ENCODE measurements around the gene IRF4.

IRF4 gene

DNA sequence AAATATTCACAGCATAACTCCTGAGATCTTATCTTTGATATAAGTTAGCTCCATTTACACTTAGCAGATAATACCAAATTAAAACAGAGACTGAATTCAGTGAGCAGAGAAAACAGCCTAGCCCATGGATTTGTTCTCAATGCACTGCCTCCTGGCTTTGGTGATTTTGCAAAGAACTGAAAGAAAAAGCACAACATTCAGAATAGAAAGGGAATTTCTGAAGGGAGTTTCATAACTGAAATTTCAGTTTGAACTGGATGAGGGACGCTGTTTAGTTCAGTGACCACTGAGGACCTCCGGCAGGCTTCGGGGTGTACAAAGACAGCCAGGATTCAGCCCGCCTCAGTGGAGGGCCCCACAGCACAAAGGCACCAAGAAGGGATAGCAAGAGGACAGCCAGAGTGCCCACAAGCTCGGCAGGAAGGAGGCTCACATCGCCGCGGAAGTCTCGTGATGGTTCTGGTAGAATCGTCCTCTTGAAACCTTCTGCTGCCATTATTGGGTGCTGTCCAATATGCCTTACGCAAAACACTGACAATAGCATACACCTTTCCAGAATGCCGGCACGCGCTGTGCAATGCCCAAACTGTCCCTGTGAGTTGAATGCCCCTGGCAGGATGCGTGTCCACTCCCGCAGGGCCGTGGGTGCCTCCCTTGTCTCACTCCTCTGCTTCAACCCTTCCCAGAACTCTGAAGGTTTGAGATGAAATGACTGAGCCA, 9.7 kb upstream of the IRF4 start:
- no peak for DNase-seq

DNA sequence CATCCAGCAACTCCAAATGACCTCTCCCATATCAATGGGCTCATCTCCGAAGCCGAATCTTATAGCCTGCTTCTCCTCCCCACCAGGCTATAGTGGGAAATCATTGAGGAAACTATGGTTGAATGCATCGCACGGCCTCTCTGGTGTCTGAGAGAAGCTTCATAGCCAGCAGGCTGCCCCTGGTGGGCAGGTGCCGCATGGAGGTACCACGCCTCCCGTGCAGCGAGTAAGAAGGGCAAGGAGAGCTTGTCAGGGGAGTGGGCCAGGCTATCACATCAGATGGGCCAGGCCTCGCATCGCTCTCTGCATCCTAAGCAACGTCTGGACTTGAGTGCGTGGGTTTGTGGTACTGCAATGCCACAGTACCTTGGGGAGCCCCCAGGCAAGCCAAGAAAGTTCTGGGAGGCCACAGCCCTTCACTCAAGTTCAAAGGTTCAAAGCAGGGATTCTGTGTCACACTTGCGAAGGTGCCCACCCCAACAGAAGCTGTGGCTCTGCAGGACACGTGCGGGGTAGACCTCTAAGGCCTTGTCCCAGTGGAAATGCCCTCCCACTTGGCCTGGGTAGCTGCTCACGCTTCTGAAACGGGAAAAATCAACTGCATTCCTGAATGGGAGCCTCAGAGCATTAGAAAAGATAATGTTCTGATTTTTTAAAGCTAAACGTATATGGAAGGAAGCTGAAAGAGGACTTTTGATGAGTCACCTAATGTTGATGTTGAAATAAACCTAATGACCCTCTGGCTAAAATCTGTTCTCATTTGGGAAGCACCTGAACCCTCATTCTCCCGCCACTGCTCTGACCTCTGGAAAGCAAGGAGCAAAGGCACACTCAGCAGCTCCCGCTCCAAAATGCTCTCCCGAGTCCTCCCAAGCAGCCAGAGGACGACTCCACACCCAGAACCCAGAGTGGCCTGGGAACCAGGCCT, 8.4 kb upstream of the IRF4 start:
- no peak for DNase-seq

DNA sequence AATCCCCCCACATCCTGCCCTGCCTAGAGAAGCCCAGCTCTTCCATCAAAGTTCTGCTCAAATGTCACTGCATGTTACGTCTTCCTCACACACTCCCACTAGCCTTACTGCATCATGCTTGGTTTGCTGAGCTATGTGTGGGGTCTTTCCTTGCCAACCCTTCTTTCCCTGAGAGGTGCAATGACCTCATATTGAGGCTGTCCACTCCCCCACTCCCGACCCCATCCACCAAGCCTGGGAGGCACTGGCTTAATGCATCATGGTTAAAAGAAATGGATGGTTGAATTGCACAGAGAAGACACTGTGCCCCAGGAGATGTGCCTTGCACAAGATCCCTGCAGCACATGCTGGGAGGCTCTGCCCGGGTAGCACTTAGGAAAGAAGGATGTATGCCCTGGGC, 7.7 kb upstream of the IRF4 start:
- DNase-seq, result no peak

GRCh38 chr6:384898-385297, 6.7 kb upstream of the IRF4 start:
- no peak for DNase-seq

DNA sequence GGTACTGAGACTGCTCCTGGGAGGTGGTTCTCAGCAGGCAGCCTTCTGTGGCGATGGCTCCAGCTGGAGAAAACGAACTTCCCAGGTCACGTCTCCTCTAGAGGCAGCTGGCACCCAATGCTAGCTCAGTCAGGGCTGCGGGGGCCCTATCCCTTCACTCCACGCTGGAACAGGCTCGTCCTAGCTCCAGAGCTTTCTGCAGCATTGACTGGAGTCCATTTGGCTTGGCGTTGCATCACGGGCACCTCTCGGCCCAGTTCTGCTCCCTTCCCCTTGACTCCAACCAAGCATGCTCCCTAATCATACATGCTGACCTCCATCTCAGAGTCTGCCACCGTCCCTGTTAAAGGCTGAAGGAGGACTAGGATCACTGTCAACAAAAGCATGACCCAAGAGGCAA, 5.9 kb upstream of the IRF4 start:
- no peak for DNase-seq

DNA sequence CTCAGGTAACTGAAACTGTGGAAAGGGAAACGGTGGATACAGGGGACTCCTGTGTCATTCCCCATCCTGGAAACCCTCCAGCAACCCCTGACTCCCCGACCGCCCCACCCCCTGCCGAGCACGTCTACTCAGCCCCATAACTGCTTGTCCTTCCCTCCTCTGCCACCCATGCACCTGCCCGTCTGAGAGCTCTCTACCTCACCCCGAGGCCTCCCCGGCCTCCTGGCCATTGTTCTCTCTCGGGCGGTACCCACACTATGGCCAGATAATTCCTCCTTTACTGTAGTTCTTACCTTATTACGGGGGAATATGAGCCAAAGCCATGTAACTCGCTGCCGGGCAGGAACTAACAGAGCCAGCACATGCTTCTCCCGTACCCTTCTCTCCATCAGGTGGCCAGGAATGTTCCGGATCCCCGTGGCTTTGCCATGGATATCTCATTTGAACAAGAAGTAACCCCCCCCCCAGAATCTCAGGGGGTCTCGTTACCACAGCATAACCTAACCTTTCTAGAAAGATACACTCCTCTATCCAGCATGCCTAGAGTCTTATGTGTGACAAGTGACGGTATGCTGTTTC, 4.8 kb upstream of the IRF4 start:
- no peak for DNase-seq

GRCh38 chr6:387293-387741, 4.2 kb upstream of the IRF4 start:
- DNase-seq, result no peak

GRCh38 chr6:388202-388903, 3.2 kb upstream of the IRF4 start:
- DNase-seq, result no peak

GRCh38 chr6:389143-389542, 2.4 kb upstream of the IRF4 start:
- no peak for DNase-seq

DNA sequence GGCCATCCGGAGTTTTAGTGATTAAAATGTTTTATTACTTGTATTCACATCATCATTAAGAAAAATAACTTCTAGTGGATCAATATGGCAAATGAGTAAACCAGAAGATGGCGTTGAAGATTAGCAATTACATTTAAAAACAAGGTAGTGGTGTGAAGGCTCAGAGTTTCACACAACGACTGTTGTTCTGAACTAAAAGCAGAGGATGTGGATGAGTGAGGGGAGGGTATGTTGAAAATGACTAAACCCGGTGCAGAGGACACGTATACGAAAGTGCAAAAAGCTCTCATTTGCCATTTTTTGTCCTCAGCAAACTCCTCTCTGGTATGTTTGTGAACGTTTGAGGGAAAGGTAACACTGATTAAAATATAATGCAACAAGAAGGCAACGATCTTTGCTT, 1.9 kb upstream of the IRF4 start:
- DNase-seq, result no peak

- peak; percentile 31 for DNase-seq
Observed at GRCh38 chr6:390914-391558, 516 bp upstream of the IRF4 start.

GRCh38 chr6:392441-393390, 1.2 kb downstream of the IRF4 start:
- no peak for DNase-seq

GRCh38 chr6:393391-394221, 2.1 kb downstream of the IRF4 start:
- DNase-seq, result no peak

DNA sequence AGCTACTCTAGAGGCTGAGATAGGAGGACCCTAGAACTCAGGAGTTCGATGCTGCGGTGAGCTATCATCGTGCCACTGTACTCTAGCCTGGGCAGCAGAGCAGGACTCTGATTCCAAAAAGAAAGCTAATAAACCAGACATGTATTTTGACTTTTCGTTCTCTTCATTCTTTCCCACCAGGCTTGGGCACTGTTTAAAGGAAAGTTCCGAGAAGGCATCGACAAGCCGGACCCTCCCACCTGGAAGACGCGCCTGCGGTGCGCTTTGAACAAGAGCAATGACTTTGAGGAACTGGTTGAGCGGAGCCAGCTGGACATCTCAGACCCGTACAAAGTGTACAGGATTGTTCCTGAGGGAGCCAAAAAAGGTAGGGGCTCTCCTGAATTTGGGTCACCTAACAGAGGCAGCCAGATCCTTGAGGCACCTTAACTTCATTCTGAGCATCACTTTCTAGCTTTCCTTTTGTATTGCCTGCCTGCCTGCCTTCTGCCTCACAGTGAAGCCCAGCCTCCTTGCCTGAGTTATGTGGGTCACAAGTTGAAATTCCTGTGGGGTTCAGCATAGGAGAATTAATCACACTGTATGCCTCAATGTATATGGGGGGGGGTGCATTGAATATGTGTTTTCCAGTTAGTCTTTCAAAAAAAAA, 3.2 kb downstream of the IRF4 start:
- no peak for DNase-seq

DNA sequence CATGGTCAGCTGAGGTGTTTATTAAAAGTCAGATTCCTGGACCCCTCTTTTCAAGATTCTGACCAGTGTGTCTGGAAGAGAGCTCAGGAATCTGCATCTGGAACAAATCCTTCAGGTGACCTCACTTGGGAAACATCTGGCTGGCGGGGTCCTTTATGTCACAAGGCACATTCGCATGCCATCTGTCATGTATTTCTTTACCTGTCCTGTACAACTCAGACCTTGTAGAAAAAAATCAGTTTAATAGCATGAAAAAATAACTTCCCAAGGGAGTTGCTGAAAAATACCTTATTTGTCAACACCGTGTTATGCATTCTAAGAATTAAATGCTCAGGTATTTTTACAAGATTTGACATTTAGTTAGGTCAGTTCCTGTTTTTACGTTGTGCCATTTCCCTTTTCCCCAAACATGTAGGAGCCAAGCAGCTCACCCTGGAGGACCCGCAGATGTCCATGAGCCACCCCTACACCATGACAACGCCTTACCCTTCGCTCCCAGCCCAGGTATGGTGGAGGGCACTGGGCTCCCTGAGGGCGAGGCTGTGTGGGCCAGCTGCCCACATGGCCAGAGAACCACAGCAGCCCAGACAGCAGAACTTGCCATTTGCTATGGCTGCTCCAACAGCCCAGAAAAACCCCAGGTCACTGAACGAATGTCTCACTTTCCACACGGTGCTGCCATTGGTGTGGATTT, 4.0 kb downstream of the IRF4 start:
- no peak for DNase-seq

- DNase-seq, result no peak
Observed at GRCh38 chr6:396126-396520, 4.6 kb downstream of the IRF4 start.

DNA sequence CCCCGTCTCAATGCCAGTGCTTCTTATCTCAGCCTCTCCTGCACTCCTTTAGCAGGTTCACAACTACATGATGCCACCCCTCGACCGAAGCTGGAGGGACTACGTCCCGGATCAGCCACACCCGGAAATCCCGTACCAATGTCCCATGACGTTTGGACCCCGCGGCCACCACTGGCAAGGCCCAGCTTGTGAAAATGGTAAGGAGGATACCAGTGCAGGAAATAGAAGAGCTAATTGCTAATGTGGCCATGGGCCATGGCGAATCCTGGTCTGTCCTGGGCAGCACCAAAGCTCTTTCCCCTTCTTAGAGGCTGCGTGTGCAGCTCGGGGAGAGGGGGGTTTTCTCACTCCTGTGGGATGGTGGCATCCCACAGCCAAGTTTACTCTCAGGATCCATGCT, 5.5 kb downstream of the IRF4 start:
- DNase-seq, result no peak

DNA sequence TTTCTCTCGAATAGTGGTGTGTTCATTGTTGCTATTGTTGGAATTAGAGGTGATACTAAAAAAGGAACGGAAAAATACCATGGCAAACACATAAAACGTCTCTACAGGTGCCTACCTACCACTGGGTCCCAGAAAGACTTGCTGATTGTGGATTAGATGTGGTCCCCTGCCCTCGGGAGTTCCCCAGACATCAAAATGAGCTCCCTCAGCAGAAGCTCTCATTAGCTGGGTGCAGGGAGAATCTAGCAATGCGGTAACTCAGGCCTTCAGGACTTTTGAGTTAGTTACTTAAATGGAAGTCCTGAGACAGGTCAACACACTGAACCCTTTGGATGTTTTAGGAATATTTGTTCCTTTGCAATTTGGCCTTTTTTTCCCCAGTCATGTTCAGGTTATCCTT, 6.1 kb downstream of the IRF4 start:
- DNase-seq, result no peak

DNA sequence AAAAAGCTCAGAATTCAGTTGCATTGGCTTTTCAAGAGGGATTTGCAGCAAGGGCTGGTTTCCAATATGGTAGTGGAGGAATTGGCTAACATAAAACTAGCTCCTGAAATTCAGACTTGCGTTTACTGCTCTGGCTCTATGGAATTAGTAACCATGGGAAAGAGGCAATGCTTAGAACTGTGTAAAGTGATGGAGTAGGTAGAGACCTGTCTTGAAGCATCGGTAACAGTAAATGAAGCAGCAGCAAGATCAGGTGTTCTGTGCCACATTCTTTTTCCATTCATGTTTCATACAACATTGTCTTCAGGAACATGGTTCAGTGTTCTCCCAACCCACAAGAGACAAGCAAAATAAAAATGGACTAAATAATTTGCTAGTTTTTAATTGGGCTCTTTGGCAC, 6.5 kb downstream of the IRF4 start:
- no peak for DNase-seq

Data from fibroblast of skin of scalp (primary cell).